Stimulated activated CD4-positive, alpha-beta T cell treated with anti-CD3 and anti-CD28 coated beads, Interleukin-12 subunit alpha, Interleukin-12 subunit beta, amount 100 ng/mL, for 48 hours (primary cell): ENCODE results near the gene MPDZ.

Experiments
- DNase-seq, 3 donors: peaks; one replicate each; pipeline ENCODE4 v3.0.0-alpha.2; 2020; ENCODE audit warnings: low read depth in 2 of 3, low spot score in 1 of 3

Gene MPDZ

GRCh38 chr9:13181652-13182051 lies 97.8 kb downstream of the MPDZ start:
- no peak for DNase-seq

DNA sequence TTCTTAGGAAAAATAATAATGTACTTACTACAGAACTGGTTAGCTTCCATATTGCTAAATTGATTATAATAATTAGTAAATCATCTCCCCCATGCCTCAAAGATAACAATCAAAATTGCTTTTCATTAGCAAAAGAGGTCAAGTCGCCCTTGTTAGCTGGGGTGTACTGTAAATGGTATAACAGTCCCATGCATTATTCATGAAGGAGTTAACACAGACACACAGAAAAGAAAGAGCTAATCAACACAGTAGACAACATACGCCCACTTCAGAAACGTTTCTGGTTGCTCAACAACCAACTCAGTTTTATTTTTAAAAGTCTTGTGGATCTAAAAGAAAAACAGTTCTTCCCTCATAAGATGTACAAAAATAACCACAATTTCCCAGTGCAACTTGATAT lies 100.2 kb downstream of the MPDZ start:
- no peak for DNase-seq

DNA sequence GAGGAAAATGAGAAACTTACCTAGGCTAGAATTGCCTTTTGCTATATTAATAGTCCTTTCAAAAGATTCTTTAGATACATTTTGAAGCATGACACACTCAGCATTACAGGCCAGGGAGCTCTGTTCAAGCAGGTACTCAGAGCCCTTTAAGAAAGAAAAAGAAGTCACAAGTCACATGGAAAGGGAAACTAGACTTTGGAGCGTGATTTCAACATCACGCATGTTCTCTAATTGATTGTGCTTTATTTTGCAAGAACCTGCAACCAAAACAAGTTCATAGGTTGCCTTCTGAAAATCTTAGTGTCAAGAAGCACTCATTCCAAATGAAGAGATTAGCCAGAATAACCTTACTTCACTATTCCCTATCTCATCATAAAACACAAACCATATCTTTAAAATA lies 103.8 kb downstream of the MPDZ start:
- DNase-seq, result no peak

DNA sequence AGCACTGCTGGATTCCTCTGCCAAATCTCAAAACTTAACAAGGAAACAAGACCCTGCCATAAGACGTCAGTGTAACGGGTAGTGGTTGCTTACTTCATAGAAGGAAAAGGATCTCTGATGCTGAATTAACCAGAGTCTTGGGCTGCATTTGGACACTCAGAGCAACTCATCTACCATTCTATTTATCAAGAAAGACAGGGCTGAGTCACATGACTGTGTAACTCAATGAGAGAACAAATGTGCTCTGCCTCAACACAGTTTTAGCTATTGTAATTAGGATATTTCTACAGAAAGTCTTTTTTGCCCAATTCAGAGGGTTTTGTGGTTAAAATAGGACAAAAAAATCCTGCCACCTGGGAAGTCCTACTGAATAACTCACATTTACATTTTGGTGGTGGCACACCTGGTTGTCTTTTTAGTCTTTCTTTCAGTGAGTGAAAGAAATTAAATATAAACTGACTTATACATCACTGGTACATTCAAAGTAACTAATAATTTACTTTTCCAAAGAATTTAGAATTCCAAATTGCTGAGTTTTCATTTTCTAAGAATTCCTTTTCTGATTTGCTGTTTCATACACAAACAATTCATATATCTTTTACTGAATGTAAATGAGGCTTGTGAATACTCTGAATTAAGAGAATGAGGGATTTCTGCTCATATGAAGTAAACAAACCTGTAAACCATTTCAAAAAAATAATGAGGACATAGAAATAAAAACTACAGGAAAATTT lies 104.4 kb downstream of the MPDZ start:
- no peak for DNase-seq

- DNase-seq, result no peak
Measured at GRCh38 chr9:13173553-13173952, 105.9 kb downstream of the MPDZ start.

DNA sequence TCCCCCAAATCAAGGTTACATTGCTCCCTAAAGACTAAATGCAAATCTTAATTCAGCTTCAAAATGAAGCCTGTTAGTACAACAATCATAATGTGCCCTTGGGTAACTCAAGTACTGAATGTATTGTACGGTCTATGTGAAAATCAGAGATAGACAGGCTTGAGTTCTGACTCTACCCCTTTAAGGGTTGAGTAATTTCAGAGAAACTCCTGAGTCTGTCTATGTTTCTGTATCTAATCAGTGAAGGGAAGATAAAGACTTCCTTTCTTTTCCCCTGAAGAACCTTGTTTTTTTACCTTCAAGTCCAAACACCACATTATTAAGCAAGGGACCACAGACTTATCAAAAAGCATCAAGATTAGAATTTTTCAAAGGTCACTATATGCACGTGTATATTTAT lies 108.2 kb downstream of the MPDZ start:
- DNase-seq, result no peak

GRCh38 chr9:13166996-13167395 lies 112.5 kb downstream of the MPDZ start:
- no peak for DNase-seq

DNA sequence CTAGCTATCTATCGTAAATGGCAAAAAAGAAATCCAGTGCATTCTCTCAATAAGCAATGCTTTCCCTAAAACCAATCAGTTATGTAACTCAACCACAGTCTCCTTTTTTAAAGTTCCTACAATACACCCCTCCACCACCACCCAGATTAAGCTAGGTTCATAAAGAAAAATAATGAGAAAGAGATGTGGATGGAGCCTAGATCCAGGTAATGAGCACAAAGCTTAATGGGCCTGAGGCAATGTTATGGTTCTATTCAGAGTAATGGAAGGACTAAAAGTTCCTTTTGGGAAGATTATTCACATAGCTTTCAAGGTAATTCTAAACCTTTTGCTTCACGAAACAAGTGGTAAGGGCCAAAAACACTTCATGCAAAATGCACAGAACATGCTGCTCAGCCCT lies 113.5 kb downstream of the MPDZ start:
- no peak for DNase-seq

DNA sequence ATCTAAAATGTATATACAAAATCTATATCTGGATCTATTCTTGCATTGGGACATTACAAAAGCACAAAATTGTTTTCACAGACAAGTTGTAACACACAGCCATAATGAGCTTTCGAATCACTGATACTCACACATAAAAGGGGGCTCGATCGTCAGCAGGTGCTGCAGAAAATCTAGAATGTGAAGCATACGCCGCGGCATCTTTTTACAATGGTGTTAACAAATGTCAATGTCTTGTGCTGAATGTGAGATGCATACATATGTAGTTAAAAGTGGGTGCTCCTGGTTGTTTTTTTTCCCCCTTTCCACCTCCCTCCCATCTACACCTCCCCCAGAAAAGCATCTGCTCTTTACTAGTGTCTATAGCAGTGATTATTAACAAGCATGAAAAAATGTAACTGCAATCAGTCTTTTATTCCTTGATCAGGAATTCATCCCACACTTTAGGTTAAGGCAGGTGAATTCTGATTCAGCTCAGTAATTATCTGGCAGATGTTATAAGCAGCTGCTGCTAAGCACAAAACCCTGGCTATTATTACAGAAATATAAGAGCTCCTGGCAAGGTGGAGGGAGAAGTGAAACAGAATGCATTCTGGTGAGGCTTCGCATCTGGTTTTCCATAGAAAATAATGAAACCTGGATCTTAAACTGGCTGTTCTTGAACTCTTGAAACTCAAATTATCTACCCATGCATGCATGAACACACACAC lies 114.1 kb downstream of the MPDZ start:
- DNase-seq, result no peak

GRCh38 chr9:13163946-13164345 lies 115.5 kb downstream of the MPDZ start:
- DNase-seq, result no peak

DNA sequence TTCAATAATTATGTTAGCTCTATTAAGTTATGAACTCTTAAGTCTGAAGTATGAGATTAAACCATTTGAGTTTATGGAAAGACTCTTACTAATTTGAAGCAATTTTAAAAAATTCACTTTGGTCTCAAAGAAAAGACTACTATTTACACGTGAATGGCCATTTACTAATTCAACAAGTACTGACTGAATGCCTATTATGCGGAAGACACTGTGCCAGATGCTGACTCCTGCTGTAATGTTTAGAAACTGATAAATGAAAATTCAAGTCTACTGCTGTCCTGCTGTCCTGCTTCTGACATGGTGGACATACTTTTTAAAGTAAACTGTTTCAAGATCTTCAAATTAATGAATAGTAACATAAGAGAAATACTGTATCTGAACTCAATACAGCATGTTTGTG lies 116.2 kb downstream of the MPDZ start:
- no peak for DNase-seq

DNA sequence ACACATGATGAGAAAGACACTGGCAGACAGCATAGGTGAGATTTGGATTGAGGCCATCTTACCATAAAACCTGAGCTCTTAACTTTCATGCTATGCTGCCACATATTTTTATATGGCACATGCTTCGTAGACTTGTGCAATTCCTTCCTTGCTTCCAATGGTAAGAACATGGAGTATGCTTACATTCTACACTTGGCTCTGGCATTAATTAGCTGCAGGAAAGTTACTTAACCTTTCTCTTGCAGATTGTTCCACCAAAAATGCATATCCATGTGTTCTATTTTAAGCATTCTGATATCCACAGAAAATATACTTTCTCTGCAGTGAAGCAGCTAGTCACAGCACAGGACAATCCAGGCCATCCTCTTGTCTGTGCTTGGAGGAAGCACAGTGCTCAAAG lies 119.4 kb downstream of the MPDZ start:
- DNase-seq, result no peak

GRCh38 chr9:13158986-13159385 lies 120.5 kb downstream of the MPDZ start:
- no peak for DNase-seq

GRCh38 chr9:13151489-13151888 lies 128.0 kb downstream of the MPDZ start:
- DNase-seq, result no peak

GRCh38 chr9:13149454-13149853 lies 130.0 kb downstream of the MPDZ start:
- no peak for DNase-seq

GRCh38 chr9:13146840-13147239 lies 132.7 kb downstream of the MPDZ start:
- DNase-seq, result no peak

GRCh38 chr9:13145340-13145739 lies 134.2 kb downstream of the MPDZ start:
- no peak for DNase-seq

DNA sequence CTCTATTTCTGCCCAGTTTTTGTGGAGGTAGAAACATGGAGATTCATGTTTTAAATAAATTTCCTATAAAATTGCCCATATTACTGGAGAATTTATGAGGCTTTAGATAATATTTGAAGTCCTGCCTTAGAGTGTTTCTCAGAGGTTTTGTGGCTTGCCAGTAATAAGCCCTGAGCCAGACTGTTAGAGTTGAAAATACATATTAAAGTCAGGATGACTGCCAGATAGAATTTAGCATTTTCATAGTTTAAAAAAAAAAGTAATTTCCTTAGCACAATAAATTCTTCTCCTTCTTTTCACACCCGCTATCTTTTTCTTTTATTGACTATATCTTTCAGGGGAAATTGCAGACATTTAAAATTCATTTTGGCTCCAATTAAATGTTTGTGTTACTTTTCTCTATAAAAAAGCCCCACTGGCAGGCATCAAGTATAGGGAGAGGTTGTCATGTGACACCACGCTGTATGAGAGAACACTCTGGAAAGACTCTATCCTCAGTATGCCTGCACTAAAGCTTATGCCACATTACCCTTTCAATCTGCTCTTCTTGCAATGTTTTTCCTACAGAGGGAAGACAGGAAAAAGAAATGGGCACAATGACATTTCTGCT lies 135.2 kb downstream of the MPDZ start:
- DNase-seq, result no peak

- DNase-seq, result no peak
Measured at GRCh38 chr9:13143281-13143680, 136.2 kb downstream of the MPDZ start.

- DNase-seq, result no peak
Measured at GRCh38 chr9:13142776-13143175, 136.7 kb downstream of the MPDZ start.

DNA sequence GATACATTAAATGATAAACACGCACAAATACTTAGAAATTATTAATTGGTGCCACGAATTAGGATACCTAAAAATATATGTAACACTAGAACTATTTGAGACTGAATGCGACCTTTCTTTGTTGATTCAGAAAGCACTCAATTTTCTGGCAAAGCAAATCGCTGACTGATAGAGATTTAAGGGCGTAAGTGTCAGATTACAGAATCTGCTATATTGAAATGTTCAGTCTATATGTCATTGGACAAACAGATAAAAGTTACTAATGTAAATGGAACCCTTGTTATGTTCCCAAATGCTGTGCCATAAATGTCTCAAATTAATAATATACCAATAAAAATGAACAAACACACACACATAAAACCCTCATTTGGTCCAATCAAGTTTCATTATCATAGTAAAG lies 137.9 kb downstream of the MPDZ start:
- DNase-seq, result no peak

DNA sequence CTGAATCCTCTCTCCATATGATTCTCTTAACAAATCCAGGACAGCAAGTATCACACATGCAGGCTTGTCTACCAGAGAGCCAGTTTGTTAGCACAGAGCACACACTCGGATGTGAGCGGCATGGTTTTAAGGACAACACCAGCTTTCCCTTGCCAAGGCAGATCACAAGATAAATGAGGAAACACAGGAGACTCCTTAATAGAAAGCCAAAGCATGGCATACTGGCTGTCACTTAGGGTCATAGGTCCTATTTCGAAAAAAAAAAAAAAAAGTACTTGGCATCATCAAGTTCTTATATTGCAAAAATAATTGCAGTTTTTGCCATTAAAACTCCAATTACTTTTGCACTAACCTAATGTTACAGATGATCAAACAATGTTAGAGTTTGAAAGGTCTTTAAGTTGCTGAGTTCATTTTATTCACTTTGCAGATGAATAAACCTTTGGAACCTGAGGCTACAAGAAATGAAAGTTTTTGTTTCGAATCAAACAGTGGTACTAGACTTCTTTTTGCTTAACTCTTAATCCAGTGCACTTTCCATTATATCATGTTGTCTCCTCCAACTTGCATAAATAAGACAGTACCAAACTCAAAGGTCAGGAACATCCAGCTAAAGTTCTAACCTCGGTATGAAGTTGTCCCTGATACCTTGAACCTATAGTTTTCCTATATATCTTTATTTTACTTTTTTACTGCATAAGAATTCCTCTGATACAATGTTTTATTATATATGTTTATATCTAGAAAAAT lies 138.5 kb downstream of the MPDZ start:
- DNase-seq, result no peak
